Naive thymus-derived CD4-positive, alpha-beta T cell (primary cell): Measurements from ENCODE around the gene BTG3. TPM values are rescaled to one million over a fixed set of nuclear protein-coding genes. Genes with fewer than 3 reads are reported as not detected.
A peak's percentile ranks its signal among the peaks of the same experiment; 100 is the strongest.

ENCODE experiments used
- ATAC-seq: fragments of 150-1000 bp; cut with Tn5 transposase; 2 replicates; pipeline ENCODE4 v1.10.0; 2021; ENCODE audit warnings: mild to moderate bottlenecking, moderate library complexity
- CTCF ChIA-PET: fragments of 350-600 bp; sonication (Branson Sonifier 250); formaldehyde crosslinking; loops from one replicate; lab custom pipeline; 2021; ENCODE audit warnings: antibody characterized with exemption; lab: Charles Lee
- POLR2A ChIA-PET: fragments of 350-600 bp; sonication (Branson Sonifier 250); formaldehyde crosslinking; loops from one replicate; lab custom pipeline; 2021; ENCODE audit warnings: antibody characterized with exemption, inconsistent platforms; lab: Charles Lee
- DNase-seq, 9 donors: peaks; one replicate each; pipeline versions ENCODE4 v3.0.0 to v3.0.0-alpha.2; 2020 to 2022; ENCODE audit warnings: mixed read lengths in 1 of 9
- H3K27ac ChIP-seq: one replicate; pipeline ENCODE4 v1.7.0; 2013; ENCODE audit warnings: mild to moderate bottlenecking, low read depth, low read length, moderate library complexity
- H3K27me3 ChIP-seq, 2 donors: one replicate each; pipeline ENCODE4 v1.7.0; 2013; ENCODE audit warnings: low read length in 2 of 2, mild to moderate bottlenecking in 2 of 2, moderate library complexity in 2 of 2; ENCODE audit not compliant: control insufficient read depth in 2 of 2, insufficient read depth in 2 of 2
- H3K36me3 ChIP-seq, 3 experiments: 1 replicate in 2 of 3; 2 replicates in 1 of 3; pipeline ENCODE4 v1.7.0; 2013; ENCODE audit warnings: low read length in 3 of 3, mild to moderate bottlenecking in 3 of 3, moderate library complexity in 1 of 3; ENCODE audit not compliant: insufficient read depth in 3 of 3, control insufficient read depth in 2 of 3
- H3K4me1 ChIP-seq, 2 donors: one replicate each; pipeline ENCODE4 v1.7.0; 2013; ENCODE audit warnings: low read length in 2 of 2, mild to moderate bottlenecking in 2 of 2, moderate library complexity in 1 of 2; ENCODE audit not compliant: control insufficient read depth in 2 of 2, insufficient read depth in 2 of 2
- H3K4me3 ChIP-seq: 2 replicates; pipeline ENCODE4 v1.7.0; 2013; ENCODE audit warnings: mild to moderate bottlenecking, low read length
- H3K9me3 ChIP-seq, 3 experiments: 1 replicate in 2 of 3; 2 replicates in 1 of 3; pipeline ENCODE4 v1.7.0; 2013; ENCODE audit warnings: low read length in 3 of 3; ENCODE audit not compliant: control insufficient read depth in 2 of 3
- H3K27ac Mint-ChIP-seq, 9 donors: one replicate each; pipeline ENCODE4 v1.8.0; 2020 to 2022; ENCODE audit warnings: mixed read lengths in 9 of 9, mild to moderate bottlenecking in 8 of 9, moderate library complexity in 5 of 9, inconsistent platforms in 2 of 9
- H3K27me3 Mint-ChIP-seq, 5 donors: one replicate each; pipeline ENCODE4 v1.8.0; 2021 to 2022; ENCODE audit warnings: mixed read lengths in 5 of 5, mild to moderate bottlenecking in 1 of 5
- H3K36me3 Mint-ChIP-seq, 5 donors: one replicate each; pipeline ENCODE4 v1.8.0; 2020 to 2022; ENCODE audit warnings: mixed read lengths in 5 of 5, mild to moderate bottlenecking in 3 of 5, inconsistent platforms in 1 of 5
- H3K4me1 Mint-ChIP-seq, 7 donors: one replicate each; pipeline ENCODE4 v1.8.0; 2020 to 2022; ENCODE audit warnings: mixed read lengths in 7 of 7, mild to moderate bottlenecking in 3 of 7, inconsistent platforms in 1 of 7
- H3K4me3 Mint-ChIP-seq, 10 donors: one replicate each; pipeline ENCODE4 v1.8.0; 2020 to 2022; ENCODE audit warnings: mild to moderate bottlenecking in 10 of 10, mixed read lengths in 10 of 10, moderate library complexity in 6 of 10, inconsistent platforms in 2 of 10
- H3K9me3 Mint-ChIP-seq, 11 donors: one replicate each; pipeline ENCODE4 v1.8.0; 2020 to 2022; ENCODE audit warnings: mixed read lengths in 11 of 11, mild to moderate bottlenecking in 4 of 11, inconsistent platforms in 1 of 11, moderate library complexity in 1 of 11
- intact Hi-C, 2 donors: fragments of 100-400 bp; cut with micrococcal nuclease; formaldehyde crosslinking; loops; one replicate each; pipeline ENCODE4 v1.15.1; 2023
- polyA plus RNA-seq, 2 donors: library from polyadenylated mRNA; unstranded; fragments of 300-500 nt; fragmentation: Illumina TruSeq; gene quantifications; one replicate each; pipeline ENCODE4 v1.2.3, GENCODE V29; 2021
- total RNA-seq, 6 experiments: library from RNA in 5 of 6; stranded (reverse) in 5 of 6; gene quantifications; 1 replicate in 5 of 6; 2 replicates in 1 of 6; pipeline ENCODE4 v1.2.3 and lab custom pipeline; 2021 to 2026

Gene BTG3
- total and polyA plus RNA-seq, 7 experiments from 2014 or later, result 3.2 to 57.3 (median 13.9) TPM

DNA sequence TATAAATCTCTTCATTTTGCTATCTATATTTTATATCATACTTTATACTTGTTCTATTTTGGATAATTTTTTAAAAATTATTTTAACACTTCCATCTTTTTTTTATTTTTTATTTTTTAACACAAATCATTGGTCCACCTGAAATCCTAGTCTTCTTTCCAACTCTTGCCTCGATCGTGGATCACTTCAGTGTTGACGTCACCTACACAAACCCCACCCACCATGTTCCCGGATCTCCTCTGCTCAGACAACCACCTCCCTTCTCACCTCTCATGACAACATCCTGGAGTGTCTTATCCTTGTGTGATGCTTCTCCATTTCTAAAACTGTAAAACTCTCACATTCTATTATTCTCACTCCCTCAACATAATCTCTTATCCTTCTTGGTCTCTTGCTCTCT is 34.1 kb upstream of the BTG3 start:
- ChIA-PET POLR2A (no interaction called here), CTCF (no interaction called here)
- peaks cover 0 to 7% (median 2%) of the 10 kb centered on the region in 11 donors for H3K9me3 Mint-ChIP-seq
- H3K4me3 ChIP-seq, result no peak overlapping the region
- peaks cover 5 to 10% (median 7%) of the 10 kb centered on the region in 5 donors for H3K27me3 Mint-ChIP-seq
- ATAC-seq, result no peak
- H3K9me3 ChIP-seq, result no peaks in the 10 kb centered on the region
- H3K36me3 Mint-ChIP-seq, result peaks cover 0 to 6% (median 0%) of the 10 kb centered on the region in 5 donors
- no peaks in the 10 kb centered on the region for H3K36me3 ChIP-seq
- no peaks in the 10 kb centered on the region for H3K27me3 ChIP-seq
- H3K4me1 ChIP-seq, result no peaks in the 10 kb centered on the region
- no peak overlapping the region for H3K27ac ChIP-seq
- no peak overlapping the region for H3K27ac Mint-ChIP-seq
- peaks cover 0 to 22% (median 10%) of the 10 kb centered on the region in 7 donors for H3K4me1 Mint-ChIP-seq
- intact Hi-C loops, result no loop called here
- no peak for DNase-seq
- H3K4me3 Mint-ChIP-seq, result no peak overlapping the region

GRCh38 chr21:17644186-17644585 is 31.5 kb upstream of the BTG3 start:
- H3K9me3 ChIP-seq, result no peaks in the 10 kb centered on the region
- intact Hi-C loops, result no loop called here
- ATAC-seq (no peak), DNase-seq (no peak)
- H3K4me3 ChIP-seq, result no peak overlapping the region
- CTCF ChIA-PET, result no interaction called here
- Mint-ChIP-seq H3K27ac (peak overlapping the region in 1 of 9 donors; percentile 34), H3K4me3 (no peak overlapping the region), H3K9me3 (peaks cover 0 to 14% (median 6%) of the 10 kb centered on the region in 11 donors), H3K36me3 (peaks cover 0 to 6% (median 0%) of the 10 kb centered on the region in 5 donors), H3K4me1 (peaks cover 0 to 22% (median 10%) of the 10 kb centered on the region in 7 donors), H3K27me3 (peaks cover 0 to 6% (median 0%) of the 10 kb centered on the region in 5 donors)
- POLR2A ChIA-PET, result no interaction called here
- no peaks in the 10 kb centered on the region for H3K27me3 ChIP-seq
- no peaks in the 10 kb centered on the region for H3K36me3 ChIP-seq
- H3K4me1 ChIP-seq, result no peaks in the 10 kb centered on the region
- no peak overlapping the region for H3K27ac ChIP-seq

DNA sequence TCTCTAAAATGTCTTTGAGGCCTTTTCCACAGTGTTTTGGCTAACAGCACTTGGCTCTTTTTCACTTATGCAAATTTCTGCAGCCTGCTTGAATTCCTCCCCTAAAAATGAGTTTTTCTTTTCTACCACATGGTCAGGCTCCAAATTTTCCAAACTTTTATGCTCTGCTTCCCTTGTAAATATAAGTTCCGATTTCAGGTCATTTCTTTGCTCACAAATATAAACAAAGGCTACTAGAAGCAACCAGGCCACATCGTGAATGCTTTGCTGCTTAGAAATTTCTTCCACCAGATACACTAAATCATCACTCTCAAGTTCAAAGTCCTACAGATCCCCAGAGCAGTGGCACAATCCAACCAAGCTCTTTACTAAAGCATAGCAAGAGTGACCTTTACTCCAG is 28.1 kb upstream of the BTG3 start:
- no peak for DNase-seq
- Histone ChIP-seq H3K9me3 (no peaks in the 10 kb centered on the region), H3K4me1 (no peaks in the 10 kb centered on the region), H3K4me3 (no peak overlapping the region), H3K27me3 (no peaks in the 10 kb centered on the region), H3K36me3 (no peaks in the 10 kb centered on the region), H3K27ac (no peak overlapping the region)
- Mint-ChIP-seq H3K27ac (peak overlapping the region in 1 of 9 donors; percentile 38), H3K4me1 (peaks cover 0 to 22% (median 10%) of the 10 kb centered on the region in 7 donors), H3K4me3 (no peak overlapping the region), H3K36me3 (peaks cover 0 to 5% (median 0%) of the 10 kb centered on the region in 5 donors), H3K9me3 (peaks cover 0 to 11% (median 4%) of the 10 kb centered on the region in 11 donors), H3K27me3 (no peaks in the 10 kb centered on the region)
- intact Hi-C loops, result no loop called here
- no peak for ATAC-seq
- CTCF ChIA-PET, result no interaction called here
- POLR2A ChIA-PET, result no interaction called here

GRCh38 chr21:17636711-17637110 is 24.0 kb upstream of the BTG3 start:
- Mint-ChIP-seq H3K4me1 (no peaks in the 10 kb centered on the region), H3K9me3 (peaks cover 0 to 11% (median 4%) of the 10 kb centered on the region in 11 donors), H3K4me3 (no peak overlapping the region), H3K36me3 (peaks cover 0 to 5% (median 0%) of the 10 kb centered on the region in 5 donors), H3K27ac (no peak overlapping the region), H3K27me3 (no peaks in the 10 kb centered on the region)
- H3K27me3 ChIP-seq, result no peaks in the 10 kb centered on the region
- ATAC-seq, result no peak
- DNase-seq, result no peak
- H3K36me3 ChIP-seq, result no peaks in the 10 kb centered on the region
- intact Hi-C loops, result no loop called here
- H3K4me3 ChIP-seq, result no peak overlapping the region
- no peaks in the 10 kb centered on the region for H3K9me3 ChIP-seq
- ChIA-PET POLR2A (no interaction called here), CTCF (interaction anchor here (0.5 kb wide), 1 partner anchor 23 kb away, joined by 3 read pairs; no protein-coding TSS in a partner anchor)
- no peak overlapping the region for H3K27ac ChIP-seq
- H3K4me1 ChIP-seq, result no peaks in the 10 kb centered on the region

GRCh38 chr21:17631195-17631594 is 18.5 kb upstream of the BTG3 start:
- Histone ChIP-seq H3K4me3 (no peak overlapping the region), H3K27ac (no peak overlapping the region), H3K4me1 (no peaks in the 10 kb centered on the region), H3K9me3 (no peaks in the 10 kb centered on the region), H3K36me3 (no peaks in the 10 kb centered on the region), H3K27me3 (no peaks in the 10 kb centered on the region)
- Mint-ChIP-seq H3K27me3 (peaks cover 0 to 9% (median under 1%) of the 10 kb centered on the region in 5 donors), H3K27ac (no peak overlapping the region), H3K4me1 (no peaks in the 10 kb centered on the region), H3K36me3 (no peaks in the 10 kb centered on the region), H3K4me3 (no peak overlapping the region), H3K9me3 (no peaks in the 10 kb centered on the region)
- DNase-seq (no peak), ATAC-seq (no peak)
- POLR2A ChIA-PET, result no interaction called here
- intact Hi-C loops, result no loop called here
- CTCF ChIA-PET, result interaction anchor here (0.7 kb wide), 1 partner anchor 13 kb away, joined by 3 read pairs; no protein-coding TSS in a partner anchor

GRCh38 chr21:17622018-17622417 is 9.3 kb upstream of the BTG3 start:
- no peaks in the 10 kb centered on the region for H3K9me3 ChIP-seq
- no peaks in the 10 kb centered on the region for H3K36me3 ChIP-seq
- Mint-ChIP-seq H3K4me3 (no peak overlapping the region), H3K36me3 (no peaks in the 10 kb centered on the region), H3K27me3 (peaks cover 1 to 39% (median 17%) of the 10 kb centered on the region in 5 donors), H3K9me3 (no peaks in the 10 kb centered on the region), H3K4me1 (no peaks in the 10 kb centered on the region), H3K27ac (no peak overlapping the region)
- no peak overlapping the region for H3K27ac ChIP-seq
- DNase-seq (no peak), ATAC-seq (no peak)
- H3K27me3 ChIP-seq, result no peaks in the 10 kb centered on the region
- POLR2A ChIA-PET, result no interaction called here
- intact Hi-C loops, result no loop called here
- no peak overlapping the region for H3K4me3 ChIP-seq
- no peaks in the 10 kb centered on the region for H3K4me1 ChIP-seq
- CTCF ChIA-PET, result no interaction called here

- no peaks in the 10 kb centered on the region for H3K9me3 ChIP-seq
- DNase-seq (no peak), ATAC-seq (no peak)
- CTCF ChIA-PET, result no interaction called here
- Mint-ChIP-seq H3K27ac (no peak overlapping the region), H3K4me3 (no peak overlapping the region), H3K27me3 (peaks cover 0 to 11% (median 0%) of the 10 kb centered on the region in 5 donors), H3K4me1 (peaks cover 0 to 26% (median 0%) of the 10 kb centered on the region in 7 donors), H3K36me3 (no peaks in the 10 kb centered on the region), H3K9me3 (no peaks in the 10 kb centered on the region)
- peaks cover 0 to 8% (median 0%) of the 10 kb centered on the region in 3 experiments for H3K36me3 ChIP-seq
- H3K4me3 ChIP-seq, result no peak overlapping the region
- POLR2A ChIA-PET, result no interaction called here
- H3K27me3 ChIP-seq, result no peaks in the 10 kb centered on the region
- no peaks in the 10 kb centered on the region for H3K4me1 ChIP-seq
- intact Hi-C loops, result no loop called here
- H3K27ac ChIP-seq, result no peak overlapping the region
Observed at GRCh38 chr21:17616831-17617230, 4.1 kb upstream of the BTG3 start.
